Fibroblast of the aortic adventitia (primary cell): ENCODE results near the gene ARHGAP40. TPM values are rescaled to one million over a fixed set of nuclear protein-coding genes. Genes with fewer than 3 reads are reported as not detected.

Experiments used
- DNase-seq: peaks from one replicate; pipeline ENCODE4 v3.0.0-alpha.2; 2010; ENCODE audit warnings: low read depth
- H3K4me3 ChIP-seq: 2 replicates; pipeline ENCODE4 v1.5.1; 2011; ENCODE audit warnings: low read depth, mild to moderate bottlenecking, control low read depth, low read length, moderate library complexity
- total RNA-seq: library from RNA; depleted of rRNA; stranded (reverse); fragments of >200 nt; gene quantifications from 2 replicates; pipeline ENCODE4 v1.2.3, GENCODE V29; 2012; ENCODE audit warnings: low replicate concordance
- TF ChIP-seq, protein P1 (sequence below): IDR thresholded peaks from 2 replicates; pipeline ENCODE4 v1.5.1; 2011; ENCODE audit warnings: mild to moderate bottlenecking, low read length, control low read depth, inconsistent platforms; ENCODE audit not compliant: insufficient read depth

ARHGAP40 gene
- total RNA-seq, 1 donor = not detected

DNA sequence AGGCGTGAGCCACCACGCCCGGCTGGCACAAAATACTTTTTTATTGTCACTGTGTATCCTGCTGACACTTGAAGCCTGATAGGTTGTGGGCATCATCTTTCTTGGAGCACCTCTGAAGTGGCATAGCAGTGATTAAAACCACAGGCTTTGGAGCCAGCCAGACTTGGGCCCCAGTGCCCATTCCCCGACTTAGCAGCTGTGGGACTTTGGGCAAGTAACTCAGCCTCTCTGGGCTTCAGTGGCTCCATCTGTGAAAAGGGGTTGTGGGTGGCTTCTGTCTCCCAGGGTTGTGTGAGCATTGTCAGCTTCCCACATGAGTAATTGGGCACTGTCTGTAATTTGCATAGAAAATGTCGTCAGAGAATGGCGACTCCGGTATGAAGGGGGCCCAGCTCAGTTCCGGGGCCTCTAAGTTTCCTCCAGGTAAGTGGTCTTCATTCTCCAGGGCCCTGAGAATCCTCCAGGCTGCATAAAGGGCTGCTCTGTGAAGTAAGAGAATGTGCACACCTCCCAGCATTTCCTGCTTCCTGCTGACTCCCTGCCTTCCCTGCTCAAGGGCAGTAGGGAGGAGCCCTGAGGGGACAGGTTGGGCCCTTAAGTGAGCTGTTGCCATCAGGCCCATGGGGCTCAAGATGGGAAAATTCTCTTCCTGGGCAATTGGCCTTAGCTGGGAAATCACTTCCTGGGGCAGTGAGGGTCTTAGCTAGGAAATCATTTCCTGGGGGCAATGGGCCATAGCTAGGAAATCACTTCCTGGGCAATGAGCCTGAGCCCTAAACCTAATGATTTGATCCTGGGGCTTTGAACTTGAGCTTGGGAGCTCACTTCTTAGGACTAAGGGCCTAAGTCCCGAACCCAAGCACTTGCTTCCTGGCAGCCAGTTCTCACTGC, 27.2 kb downstream of the ARHGAP40 start:
- no peak overlapping the region for H3K4me3 ChIP-seq
- TF ChIP-seq, protein P1, sequence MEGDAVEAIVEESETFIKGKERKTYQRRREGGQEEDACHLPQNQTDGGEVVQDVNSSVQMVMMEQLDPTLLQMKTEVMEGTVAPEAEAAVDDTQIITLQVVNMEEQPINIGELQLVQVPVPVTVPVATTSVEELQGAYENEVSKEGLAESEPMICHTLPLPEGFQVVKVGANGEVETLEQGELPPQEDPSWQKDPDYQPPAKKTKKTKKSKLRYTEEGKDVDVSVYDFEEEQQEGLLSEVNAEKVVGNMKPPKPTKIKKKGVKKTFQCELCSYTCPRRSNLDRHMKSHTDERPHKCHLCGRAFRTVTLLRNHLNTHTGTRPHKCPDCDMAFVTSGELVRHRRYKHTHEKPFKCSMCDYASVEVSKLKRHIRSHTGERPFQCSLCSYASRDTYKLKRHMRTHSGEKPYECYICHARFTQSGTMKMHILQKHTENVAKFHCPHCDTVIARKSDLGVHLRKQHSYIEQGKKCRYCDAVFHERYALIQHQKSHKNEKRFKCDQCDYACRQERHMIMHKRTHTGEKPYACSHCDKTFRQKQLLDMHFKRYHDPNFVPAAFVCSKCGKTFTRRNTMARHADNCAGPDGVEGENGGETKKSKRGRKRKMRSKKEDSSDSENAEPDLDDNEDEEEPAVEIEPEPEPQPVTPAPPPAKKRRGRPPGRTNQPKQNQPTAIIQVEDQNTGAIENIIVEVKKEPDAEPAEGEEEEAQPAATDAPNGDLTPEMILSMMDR = no peak
- DNase-seq = no peak

DNA sequence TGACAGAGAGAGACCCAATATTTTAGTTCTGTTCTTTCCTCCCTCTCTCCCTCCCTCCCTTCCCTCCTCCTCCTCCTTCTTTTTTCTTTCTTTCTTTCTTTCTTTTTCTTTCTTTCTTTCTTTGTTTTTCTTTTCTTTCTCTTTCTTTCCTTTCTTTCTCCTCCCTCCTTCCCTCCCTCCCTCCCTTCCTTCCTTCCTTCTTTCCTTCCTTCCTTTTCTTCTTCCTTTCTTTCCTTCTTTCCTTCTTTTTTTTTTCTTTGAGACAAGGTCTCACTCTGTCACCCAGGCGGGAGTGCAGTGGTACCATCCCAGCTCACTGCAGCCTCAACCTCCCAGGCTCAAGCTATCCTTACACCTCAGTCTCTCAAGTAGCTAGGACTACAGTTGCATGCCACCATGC, 28.4 kb downstream of the ARHGAP40 start:
- TF ChIP-seq, protein P1 = no peak

DNA sequence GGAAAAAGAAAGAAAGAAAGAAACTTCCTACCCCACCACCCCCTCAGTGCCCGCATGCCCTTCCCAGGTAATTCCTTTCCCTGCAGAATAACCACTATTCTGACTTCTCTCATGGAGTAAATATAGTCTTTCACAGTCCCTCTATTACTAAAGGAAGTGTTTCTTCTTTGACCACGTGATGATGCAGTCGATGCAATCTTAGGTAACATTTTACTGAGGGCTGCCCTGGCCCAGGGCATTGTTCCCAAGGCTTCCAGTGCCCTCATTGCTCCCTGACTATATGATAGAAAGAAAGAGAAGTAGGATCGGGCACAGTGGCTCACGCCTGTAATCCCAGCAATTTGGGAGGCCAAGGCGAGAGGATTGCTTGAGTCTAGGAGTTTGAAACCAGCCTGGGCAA, 29.1 kb downstream of the ARHGAP40 start:
- peak; percentile 14 for DNase-seq

More for the DNA sequence above, 28.4 kb downstream of the ARHGAP40 start:
- H3K4me3 ChIP-seq = no peak overlapping the region
- DNase-seq = no peak

DNA sequence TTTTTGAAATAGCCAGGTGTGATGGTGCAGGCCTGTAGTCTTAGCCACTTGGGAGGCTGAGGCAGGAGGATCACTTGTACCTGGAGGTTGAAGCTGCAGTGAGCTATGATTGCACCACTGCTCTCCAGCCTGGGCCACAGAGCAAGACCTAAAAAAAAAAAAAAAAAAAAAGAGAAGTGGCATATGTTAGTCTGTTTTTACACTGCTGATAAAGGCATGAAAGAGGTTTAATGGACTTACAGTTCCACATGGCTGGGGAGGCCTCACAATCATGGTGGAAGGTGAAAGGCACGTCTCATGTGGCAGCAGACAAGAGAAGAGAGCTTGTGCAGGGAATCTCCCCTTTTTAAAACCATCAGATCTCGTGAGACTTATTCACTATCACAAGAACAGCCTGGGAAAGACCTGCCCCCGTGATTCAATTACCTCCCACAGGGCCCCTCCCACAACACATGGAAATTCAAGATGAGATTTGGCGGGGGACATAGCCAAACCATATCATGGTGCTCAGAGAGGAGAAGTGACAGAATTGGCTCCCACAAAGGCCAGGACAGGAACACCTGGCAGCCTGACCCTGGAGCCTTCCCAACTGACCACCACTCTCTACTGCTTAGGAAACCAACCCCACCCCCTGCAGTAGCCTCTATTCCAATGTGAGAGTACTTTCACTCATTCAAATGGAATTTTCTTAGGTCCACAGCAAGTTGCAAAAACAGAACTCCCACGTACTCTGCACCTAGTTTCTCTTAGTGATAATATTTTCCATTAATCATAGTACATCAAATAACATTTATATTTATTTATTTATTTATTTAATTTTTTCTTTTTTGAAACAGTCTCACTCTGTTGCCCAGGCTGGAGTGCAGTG, 29.8 kb downstream of the ARHGAP40 start:
- DNase-seq = no peak
- TF ChIP-seq, protein P1 = no peak
- no peak overlapping the region for H3K4me3 ChIP-seq

More for the DNA sequence above, 29.1 kb downstream of the ARHGAP40 start:
- no peak overlapping the region for H3K4me3 ChIP-seq
- TF ChIP-seq, protein P1 = no peak

DNA sequence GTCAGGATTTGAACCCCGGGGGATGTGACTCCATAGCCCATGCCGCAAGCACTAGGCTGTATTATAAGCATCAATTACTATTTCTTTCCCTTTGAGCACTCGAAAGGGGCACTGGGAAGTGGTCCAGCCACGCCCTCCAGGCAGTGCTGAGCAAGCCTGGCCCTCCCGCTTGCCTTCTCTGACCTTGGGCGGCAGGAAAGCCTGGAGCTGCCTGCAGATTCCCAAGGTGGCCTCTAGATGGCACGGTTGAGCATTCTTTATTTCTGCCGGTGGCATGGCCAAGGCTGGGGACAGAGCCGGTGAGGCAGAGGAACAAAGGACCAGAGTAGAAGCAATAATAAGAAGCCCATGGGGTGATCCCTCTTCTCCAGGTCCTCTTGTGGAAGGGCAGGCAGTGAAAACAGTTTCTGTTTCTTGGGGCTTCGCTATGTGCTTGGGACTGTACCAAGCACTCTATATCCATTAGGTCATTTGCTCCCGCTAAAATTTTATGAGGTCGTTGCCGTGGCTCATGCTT, 32.0 kb downstream of the ARHGAP40 start:
- TF ChIP-seq, protein P1 = peak; percentile 93
- DNase-seq = peak; percentile 36
- no peak overlapping the region for H3K4me3 ChIP-seq

DNA sequence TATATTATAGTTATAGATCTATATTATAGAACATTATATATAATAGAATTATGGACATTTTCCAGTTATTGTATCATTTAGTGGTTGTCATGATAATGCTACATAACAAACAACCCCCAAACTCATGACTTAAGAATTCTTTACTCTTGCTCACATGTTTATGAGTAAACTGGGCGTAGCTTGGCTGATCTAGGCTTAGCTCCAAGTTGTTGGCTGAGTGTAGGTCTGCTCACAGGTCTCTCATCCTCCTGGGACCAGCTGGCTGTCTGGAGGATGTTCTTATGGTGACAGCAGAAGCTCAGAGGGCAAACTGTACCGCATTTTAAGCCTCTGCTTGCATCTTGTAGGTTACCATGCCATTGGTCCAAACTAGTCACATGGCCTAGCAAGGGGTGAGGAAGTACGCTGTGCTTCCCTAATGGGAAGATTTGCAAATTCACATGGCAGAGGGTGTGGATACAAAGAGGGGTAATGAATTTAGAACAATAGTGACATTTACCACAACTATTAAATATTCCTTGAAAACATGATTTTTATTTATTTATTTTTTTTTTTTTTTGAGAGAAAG, 34.2 kb downstream of the ARHGAP40 start:
- peak; percentile 16 for DNase-seq
- TF ChIP-seq, protein P1 = no peak
- no peak overlapping the region for H3K4me3 ChIP-seq
